Hematopoietic multipotent progenitor cell treated with erythropoietin and hydrocortisone succinate and interleukin-3 and kit ligand, for 15 days (in vitro differentiated cells): ENCODE data around the gene DCUN1D4.
"Not testable (repeated sequence)": the region's sequence is repeated elsewhere in the genome, so short reads cannot be mapped to it uniquely, and the experiment has no call there.

ENCODE experiments used
- DNase-seq: peaks from one replicate; pipeline ENCODE4 v3.0.0-alpha.2; 2015; ENCODE audit warnings: low spot score

DCUN1D4 gene

DNA sequence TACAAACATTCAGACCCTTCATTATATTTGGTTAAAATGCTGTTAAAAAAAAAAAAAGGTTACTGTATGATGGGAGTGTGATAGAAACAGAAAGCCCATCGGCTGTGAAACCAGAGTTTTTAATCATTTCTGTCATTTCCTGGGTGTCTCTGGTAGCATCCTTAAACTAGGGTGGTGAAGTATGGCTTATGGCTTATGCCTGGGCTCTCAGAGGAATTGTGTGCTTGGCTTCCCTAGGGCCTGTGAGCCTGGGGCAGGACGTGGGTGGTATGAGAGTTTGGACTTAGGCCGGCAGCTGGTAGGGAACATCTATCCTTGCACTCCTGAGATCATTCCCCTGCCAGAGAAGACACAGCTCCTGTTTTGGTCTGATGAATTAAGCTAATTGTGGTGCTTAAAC lies 52.2 kb downstream of the DCUN1D4 start:
- no peak for DNase-seq

DNA sequence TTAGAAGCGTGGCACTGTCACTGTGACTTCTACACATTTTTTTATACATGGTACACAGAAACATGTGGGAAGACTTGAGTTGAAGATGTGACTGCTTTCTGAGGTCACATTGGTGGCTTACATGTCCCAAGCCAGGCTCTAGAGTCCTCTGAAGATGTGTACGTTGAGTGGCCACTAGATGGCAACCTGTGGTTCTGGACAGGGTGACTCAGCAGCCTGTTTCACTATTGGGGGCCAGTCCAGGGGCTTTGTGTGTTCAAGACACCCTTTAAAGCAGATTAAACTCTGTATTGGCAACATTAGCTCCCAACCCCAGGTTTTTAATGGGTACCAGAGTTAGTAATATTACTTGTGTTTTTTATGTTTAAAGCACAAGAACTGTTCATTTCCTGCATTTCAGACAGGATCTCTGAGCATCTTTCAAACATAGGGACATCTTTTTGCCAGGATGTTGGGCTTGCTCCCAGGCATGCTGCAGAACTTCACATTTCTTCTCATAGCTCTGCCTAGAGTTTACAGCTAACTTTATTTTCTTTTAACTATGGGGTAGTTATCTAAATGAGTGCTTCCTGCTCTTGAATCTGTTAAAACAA lies 53.0 kb downstream of the DCUN1D4 start:
- DNase-seq, result peak; percentile 73

DNA sequence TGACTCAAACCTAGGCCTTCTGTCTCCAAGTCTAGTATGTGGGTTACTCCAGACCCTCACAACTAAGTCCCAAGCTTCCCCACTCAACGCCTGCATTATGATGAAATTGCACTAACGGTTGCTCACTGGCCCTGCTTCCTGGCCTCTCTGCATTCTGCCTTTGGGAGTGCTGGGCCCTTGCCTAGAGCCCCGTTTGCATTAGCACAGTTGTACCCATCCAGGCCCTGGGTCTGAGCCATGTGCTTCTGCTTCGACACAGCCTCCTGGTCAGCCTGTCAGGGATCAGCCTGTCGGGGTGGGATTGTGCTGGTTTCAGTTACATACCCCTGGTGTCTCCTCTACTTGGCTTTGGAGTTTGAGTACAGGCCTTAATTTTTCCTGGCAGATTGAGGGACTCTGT lies 58.4 kb downstream of the DCUN1D4 start:
- DNase-seq, result no peak

DNA sequence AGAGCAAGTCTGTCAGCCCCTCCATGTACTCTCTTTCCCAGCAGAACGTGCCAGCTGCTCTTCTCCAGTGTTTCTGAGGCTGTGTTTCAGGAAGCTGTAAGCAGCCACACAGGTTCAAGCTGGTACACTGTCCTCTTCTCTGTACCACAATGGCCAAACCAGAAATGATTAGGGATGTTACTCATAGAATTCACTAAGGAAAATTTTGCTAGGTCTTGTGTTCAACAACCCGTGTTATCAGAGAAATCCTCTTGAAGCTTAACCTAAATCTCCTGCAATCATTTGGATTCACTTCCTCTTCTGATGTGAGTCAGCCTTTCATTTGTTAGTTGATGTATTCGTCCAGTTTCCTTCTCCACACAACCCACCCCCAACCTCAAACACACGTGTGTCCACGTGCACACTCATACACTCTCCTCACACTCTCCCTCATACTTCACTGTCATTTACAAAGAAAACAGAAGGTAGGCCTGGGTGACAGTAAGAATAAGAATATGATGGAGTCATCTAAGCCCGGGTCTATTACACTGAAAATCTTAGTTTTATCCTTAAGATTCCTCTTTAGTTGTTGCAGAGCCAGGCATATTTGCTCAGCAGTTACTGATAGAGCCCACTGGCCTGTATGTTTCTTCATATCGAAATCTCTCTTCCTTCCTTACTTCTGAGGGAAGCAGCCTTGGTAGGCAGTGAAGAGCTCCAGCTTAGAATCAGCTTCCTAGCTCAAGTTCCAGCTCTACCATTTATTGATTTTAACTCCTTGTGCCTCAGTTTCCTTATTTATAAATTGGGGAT lies 63.4 kb downstream of the DCUN1D4 start:
- no peak for DNase-seq

DNA sequence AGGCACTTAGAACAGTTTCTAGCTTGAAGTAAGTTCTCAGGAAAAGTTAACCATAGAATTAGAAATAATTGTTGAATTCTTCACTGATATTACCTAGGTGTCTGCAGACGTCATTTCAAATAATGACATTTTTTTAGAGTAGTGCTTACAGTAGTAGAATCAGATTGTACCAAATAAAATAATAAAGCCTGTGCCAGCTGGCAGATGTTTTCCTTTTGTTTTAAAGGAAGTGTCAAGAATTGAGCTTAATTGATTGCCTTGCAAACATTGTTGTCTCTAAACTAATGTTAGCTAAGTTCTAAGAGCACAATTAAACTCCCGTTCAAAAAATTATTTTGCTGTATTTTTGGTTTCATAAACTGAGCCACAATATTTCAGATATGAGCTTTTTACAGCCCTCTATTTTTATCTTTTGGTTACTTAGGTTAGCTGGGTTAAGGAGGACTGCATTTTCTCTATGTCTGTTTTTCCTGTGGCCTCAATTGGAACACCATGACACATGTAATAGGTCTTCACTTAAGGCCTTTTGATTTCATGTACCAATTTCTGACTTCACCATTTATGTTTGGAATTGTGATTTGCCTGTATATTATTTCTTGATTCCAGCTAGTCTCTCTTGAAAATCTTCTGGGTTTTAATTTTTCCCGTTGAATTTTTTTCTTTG lies 64.2 kb downstream of the DCUN1D4 start:
- DNase-seq, result no peak

DNA sequence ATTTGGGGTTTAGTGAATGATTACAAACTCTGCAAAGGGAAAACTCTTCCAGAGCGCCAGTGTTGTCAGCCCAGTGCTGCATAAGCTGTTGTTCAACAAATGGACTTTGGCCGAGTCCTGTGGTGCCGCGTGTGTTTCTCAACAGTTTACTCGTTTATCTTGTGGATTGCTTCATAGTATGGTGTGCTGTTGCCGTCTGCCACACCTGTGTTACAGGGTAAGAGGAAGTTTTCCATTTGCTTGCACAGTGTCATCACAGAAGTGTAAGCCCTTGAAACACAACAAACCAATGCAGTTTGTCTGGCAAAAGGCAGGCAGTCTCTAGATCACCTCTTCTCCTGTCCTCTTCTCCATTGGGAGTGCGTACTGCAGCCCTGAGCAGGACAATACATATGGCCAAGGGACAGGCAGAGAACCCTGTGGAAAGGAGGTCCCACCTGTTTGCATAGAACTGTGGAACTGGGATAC lies 66.3 kb downstream of the DCUN1D4 start:
- no peak for DNase-seq

DNA sequence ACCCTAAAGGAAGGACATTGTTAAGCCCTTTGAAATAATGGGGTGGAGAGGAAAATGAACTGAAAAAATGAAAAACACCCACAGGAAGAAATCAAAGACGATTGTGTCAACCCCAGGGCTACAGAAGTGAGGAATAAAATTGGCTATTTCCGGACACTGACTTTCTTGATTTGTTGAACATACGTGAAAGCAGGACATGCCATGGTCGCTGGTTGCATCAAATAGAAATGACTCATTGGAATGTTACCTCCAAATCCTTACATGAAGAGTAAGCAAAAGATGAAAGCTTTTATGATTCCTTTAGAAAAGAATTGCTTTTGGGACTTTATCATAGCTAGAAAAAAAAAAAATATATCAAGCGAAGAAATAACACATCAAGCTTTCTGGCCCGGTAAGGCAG lies 75.3 kb downstream of the DCUN1D4 start:
- no peak for DNase-seq

DNA sequence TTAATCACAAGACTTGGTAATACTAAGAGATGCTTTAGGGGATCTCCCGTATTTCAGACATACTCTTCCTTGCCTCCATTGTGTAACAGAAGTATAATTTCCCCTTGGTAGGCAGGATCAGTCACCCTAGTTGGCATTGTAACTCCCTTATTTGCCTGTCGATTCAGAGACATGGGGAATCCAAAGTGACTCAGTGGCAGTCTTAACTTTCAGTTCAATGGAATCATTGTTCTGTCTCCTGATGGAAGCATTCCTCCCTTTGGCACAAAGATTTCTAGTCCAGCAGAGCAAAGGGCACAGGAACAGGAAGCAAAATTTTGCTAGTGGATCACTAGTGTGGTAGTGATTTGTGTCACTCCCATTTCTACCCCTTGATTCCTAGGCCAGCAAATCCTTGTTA lies 80.4 kb downstream of the DCUN1D4 start:
- DNase-seq, result no peak

DNA sequence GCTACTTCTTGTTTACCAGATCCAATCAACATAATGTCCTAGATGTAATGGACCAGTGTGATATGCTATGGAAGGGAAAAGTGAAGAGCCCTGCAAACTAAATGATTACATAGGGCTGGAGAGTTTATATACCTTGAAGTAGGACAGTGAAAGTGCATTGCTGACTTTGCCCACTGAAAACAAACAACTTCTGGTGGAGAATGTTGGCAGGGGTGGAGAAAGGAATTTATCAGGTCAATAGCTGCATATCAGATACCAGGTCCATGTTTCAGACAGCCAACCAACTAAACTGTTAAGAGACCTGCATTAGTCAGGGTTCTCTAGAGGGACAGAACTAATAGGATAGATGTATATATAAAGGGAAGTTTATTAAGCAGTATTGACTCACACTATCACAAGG lies 82.4 kb downstream of the DCUN1D4 start:
- no peak for DNase-seq

DNA sequence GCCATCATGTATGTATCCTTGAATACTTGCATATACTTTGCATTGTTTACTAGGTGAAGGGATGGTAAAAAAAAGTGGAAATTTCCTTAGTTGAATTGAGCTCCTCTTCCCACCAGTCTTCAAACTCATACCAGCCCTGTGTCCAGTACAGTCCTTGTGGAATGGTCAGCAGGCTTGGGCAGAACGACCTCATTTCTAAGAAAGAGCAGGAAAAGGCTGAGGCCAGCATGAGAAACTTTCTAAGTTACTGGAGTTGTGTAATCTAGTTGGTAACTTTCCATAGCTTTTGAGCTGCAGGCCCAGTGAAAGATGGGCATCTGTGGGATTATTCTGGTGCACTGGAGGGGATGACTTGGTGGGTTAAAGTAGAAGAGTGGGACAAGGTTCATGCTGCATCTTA lies 87.6 kb downstream of the DCUN1D4 start:
- no peak for DNase-seq

DNA sequence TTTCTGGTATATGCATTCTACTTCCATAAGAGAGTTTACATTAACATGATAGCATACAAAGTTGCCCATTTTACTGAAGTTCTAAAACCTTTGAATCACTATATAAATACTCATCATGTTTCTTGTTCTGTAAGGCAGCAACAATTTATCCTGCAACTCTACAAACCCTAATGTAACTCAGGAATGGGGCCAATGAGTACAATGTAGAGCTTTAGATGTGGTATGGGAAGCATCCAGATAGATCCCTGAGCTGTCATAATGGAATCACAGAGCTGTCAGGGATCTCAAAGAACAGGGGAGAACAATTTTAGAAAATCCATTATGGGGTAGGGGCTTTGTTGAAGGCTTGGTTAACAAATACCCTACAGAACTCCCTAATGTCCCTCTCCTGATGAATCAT lies 88.5 kb downstream of the DCUN1D4 start:
- no peak for DNase-seq

DNA sequence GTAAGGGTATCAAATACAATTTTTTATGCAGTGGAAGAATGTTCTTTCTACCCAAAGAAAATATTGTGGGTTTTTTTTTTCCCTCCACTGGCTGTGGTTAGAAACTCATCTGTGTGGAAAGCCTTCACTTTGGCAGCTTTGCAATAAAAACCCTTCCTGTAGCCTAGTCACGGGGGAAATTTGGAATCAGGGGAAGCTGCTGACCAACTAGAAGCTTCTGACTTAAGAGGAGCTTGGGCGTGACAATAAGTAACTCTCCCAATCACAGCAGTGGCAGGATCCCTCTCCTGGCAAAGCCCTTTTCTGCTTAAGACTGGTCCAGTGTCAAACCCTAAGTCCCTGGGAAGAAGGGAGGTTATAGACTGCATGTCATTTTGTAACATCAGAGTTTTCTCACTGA lies 89.3 kb downstream of the DCUN1D4 start:
- no peak for DNase-seq

DNA sequence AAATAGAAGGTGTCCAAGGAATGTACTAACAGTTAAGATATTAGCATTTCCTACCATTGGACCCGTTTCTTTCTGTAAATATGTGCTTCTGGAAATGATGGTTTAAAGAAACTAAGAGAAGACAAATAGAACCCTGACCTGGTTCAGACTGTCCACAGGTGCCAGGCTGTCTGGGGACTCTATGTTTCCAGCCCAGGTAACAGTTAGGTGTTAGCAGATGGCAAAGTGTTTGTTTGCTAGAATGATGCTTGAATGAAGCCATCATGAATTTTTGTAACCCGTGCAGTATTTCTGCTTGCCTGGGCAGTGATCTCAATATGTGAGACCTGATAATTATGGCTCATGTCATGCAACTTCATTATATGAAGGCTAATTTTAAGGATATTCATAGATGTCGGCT lies 89.7 kb downstream of the DCUN1D4 start:
- DNase-seq, result no peak

DNA sequence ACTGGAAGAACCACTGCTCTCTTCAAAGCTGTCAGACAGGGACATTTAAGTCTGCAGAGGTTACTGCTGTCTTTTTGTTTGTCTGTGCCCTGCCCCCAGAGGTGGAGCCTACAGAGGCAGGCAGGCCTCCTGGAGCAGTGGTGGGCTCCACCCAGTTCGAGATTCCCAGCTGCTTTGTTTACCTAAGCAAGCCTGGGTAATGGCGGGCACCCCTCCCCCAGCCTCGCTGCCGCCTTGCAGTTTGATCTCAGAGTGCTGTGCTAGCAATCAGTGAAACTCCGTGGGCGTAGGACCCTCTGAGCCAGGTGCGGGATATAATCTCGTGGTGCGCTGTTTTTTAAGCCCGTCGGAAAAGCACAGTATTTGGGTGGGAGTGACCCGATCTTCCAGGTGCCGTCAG lies 97.5 kb downstream of the DCUN1D4 start:
- not testable (repeated sequence) for DNase-seq

DNA sequence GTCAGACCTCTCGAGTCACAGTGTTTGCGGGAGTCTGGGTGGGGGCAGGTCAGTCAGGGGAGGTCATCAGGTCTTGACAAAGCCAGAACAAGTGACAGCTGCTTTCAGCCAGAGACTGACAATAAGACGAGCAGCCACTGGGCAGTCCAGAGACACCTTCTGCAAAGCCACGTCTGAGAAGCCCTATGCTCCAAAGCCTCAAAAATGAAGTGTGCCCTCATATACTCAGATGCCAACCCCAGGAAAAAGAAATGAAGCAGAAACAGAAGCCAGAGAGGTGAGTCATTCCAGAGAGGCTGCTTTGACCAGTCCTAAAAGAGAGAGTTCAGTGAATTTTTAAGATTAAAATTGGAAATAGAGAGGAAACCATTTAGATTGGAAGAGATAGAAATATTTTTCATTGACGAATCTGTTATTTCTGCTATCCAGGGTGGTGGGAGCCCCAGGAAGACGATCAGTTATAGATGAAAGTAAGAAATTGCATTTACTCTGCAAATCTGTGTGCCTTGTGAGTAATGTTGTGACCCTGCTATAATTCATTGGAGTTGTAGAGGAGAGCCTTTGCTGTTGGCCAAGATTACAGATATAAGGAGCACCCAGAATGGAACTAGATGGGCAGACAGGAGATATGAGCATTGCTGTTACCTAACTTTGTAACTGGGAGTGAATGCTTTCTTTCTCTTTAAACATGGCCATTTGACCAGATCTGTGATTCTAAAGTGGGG lies 99.3 kb downstream of the DCUN1D4 start:
- no peak for DNase-seq

DNA sequence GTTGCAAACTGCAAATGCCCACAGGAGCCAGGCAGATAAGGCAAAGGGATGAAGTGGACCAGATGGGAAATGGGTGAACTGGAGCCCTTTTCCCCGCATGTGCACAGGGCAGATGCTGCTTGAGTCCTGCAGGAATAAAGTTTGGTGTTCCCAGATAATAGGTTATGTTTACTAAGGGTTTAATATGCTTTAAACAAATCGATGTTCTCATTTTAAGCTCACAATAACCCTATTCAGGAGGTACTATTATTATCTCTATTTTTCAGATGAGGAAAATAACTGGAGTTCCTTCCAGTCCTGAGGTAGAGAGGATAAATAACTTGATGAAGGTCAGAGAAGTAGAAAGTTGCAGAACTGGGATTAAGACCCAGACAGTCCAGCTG lies 99.9 kb downstream of the DCUN1D4 start:
- no peak for DNase-seq

DNA sequence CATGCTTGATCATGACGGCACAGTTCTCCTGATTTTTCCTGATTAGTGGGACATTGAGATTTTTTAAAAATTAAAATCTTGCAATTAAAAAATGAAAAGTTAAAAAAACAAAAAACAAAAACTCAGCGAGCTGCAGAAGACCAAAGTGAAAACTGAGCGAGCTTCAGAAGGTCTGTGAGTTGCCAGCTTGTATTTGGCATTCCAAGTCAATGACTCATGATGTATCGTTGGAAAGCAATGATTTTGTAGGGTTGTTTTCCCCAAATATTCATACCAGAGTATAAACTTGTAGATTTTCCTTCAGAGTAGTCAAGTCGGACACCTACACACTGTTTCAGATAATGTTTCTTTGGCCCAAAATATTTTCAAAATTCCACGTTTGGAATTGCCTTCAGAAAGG lies 100.3 kb downstream of the DCUN1D4 start:
- no peak for DNase-seq

DNA sequence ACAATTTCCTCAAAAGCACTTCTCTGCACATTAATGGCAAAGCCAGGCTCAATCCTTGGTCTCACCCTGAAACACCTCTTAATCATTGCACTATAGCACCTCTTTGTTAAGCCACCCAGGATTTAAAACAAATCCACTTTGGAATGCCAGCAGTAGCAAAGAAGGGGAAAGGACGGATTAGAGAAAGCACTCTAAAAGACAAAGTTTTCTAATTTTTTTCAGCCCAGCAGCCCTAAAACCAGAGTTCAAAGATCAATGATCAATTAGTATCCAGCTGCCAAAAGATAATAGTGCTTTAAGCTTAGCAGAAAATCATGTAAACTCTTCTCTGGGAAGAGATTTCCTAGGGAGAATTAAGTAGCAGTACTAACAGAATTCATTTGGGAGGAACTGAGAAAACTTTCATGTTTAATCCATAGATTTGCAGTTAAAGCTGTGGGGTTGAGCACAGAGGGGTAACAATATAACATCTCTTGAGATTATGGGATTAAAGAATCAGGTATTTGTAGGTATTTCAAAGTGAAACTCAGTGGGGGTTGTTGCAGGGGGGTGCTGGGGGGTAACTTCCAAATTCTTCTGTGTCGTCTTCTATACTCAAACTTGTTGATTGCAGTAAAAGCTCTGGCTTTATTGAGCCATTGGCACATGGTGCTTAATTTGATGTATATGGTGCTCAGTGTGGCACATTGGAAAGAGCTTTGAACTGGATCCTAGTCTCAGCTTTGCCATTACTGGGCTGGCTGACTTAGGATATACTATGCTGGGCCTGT lies 115.4 kb downstream of the DCUN1D4 start:
- no peak for DNase-seq

DNA sequence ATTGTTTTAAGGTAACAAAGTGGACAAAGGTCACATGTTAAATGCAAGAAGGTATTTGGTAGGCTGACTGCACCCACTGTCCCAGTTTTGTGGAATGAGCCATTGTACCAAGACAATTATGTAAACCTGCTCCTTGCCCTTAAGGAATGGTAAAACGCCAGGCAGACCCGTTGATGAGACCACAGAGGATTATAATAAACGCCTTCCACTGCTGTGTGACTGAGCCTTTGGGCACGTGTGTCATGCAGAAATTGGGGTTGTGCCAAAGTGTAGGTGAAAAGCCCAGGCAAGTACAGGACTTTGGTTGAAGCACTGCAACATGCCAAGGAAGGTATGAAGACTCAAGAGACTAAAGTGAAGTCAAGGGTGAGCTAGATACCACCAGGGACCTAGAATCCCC lies 117.5 kb downstream of the DCUN1D4 start:
- DNase-seq, result no peak

DNA sequence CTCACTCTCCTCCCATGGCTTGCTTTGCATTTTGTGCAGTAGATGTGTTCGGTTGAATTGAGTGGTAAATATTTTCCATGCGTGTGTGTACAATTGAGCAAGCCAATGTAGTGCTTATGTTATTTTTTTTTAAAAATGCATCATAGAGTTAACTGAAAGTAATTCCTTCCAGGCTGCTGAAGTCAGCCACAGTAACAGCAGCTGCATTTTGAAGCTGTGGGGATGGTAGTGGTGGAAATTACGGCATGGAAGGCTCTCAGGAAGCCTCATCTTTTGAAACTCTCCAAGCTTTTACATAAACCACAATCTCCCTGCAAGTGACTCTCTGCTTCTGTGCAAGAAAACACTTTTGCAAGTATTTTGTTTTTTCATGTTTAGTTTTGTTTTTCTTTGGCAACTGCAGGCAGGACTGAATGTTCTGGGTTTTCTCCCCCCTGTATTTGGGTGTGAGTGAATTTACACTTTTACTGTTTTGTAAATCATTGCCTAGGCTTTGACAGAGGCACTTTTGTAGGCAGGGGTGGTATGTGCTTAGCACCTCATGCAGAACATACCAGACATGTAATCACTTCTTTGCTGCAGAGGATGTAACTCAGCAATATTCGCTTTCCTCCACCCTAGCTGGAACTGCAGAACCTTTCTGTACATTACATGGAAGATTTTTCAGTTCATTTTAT lies 121.0 kb downstream of the DCUN1D4 start:
- DNase-seq, result no peak

DNA sequence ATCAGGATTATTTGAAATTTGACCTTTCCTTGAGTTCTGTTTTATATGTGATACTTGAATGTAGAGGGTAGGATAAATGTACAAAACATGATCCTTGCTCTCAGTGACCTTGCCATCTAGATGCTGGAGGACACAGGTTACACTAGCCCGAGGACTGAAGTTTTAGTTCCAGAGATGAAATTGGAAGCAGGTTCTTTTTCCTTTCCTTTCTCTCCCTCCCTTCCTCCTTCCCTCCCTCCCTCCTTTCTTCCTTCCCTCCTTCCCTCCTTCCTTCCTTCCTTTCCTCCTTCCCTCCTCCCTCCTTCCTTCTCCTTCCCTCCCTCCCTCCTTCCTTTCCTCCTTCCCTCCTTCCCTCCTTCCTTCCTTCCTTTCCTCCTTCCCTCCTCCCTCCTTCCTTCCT lies 122.9 kb downstream of the DCUN1D4 start:
- no peak for DNase-seq
